GM21367 (cell line): ENCODE data around the gene TRAPPC3.

Experiments
- ATAC-seq: cut with Tn5 transposase; IDR thresholded peaks from one replicate; pipeline ENCODE4 v1.9.1; 2021; ENCODE audit not compliant: unreplicated experiment

Gene TRAPPC3

GRCh38 chr1:36128126-36128904 is 21.0 kb downstream of the TRAPPC3 start:
- ATAC-seq = no peak

- ATAC-seq = no peak
These were observed 22.3 kb downstream of the TRAPPC3 start for GRCh38 chr1:36126797-36127500.

- ATAC-seq = no peak
These were observed 23.1 kb downstream of the TRAPPC3 start for GRCh38 chr1:36126005-36126716.

DNA sequence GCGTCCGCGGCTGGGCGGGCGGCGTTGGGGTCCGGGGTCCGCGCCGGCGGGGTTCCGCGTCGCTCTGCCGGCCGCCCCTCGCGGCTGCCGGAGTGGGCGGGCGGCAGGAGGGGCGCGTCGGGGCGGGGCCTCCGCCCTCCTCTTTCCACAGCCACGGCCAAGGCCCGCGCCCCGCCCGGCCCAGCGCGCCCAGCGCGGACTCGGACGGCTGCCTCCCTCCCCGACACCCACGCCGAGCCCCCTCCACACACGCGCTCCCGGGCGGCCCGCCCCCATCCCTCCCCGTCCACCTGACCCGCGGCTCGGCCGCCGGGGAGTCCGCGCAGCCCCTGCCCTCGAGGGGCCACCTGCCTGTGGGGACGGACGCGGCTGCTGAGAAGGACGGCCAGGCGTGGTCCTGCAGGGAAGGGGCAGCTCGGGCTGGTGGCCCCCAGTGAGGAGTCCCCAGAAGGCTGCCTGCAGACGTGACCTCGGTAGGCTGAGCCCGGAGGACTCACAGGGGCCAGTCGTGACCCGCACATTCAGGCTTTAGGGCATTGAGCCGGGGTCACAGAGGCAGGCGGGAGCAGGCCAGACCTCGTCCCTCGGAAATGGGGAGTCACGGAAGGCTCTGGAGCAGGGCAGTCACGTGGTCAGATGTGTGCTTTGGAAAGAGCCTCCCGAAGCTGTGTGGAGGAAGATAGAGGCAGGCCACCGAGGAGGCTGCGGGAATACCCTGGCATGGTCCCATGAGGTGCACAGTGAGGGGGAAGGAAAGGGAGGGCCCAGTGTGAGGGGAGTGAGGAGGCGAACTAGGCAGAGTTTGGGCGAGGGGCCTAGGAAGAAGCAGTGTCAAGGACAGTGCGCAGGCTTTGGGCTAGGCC is 23.9 kb downstream of the TRAPPC3 start, which contains the start of gene COL8A2:
Gene COL8A2, minus strand, starts transcription at position 94 of the 863 bp plus-strand sequence. CDS start 24,980 bp downstream, outside the sequence.
- ATAC-seq = no peak

GRCh38 chr1:36124404-36125128 is 24.7 kb downstream of the TRAPPC3 start:
- ATAC-seq = no peak

DNA sequence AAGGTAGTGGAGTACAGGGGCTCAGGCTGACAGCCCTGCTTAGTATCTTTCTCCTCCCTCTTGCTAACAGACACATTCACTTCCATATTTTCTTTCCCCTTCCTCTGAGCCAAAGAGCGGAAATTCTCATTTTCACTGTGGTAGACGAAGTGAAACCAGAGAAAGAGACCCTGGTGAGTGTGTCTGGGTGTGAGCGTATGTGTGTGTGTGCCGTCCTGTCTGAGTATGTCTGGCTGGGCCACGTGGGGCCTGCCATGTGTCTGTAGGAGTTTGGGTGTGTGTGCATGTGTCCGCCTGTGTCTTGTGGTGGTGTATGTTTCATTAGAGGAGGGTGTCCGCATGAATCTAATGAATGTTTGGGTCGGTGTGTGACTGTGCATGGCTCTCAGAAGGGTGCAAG is 25.9 kb downstream of the TRAPPC3 start:
- no peak for ATAC-seq

GRCh38 chr1:36122062-36123030 is 26.9 kb downstream of the TRAPPC3 start:
- ATAC-seq = no peak

DNA sequence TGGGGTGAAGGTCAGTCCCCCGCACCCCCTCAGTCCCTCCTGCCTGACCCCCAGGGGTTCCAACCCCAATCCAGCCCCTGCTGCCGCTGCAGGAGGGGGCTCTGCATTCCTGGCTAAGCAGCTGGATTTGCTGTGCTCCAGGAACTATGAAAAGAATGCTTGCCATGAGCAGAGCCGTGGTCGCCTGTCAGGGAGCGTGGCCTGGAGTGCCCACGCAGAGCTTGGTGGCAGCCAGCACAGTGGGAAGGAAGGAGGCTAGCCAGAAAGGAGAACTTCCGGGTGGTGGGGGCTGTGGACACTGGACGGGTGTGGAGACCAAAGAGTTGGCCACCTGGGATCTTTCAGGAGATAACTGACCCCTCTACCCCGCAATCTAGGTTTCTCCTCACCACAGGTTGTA is 29.8 kb downstream of the TRAPPC3 start:
- ATAC-seq = no peak

- no peak for ATAC-seq
These were observed 30.7 kb downstream of the TRAPPC3 start for GRCh38 chr1:36118447-36119204.

DNA sequence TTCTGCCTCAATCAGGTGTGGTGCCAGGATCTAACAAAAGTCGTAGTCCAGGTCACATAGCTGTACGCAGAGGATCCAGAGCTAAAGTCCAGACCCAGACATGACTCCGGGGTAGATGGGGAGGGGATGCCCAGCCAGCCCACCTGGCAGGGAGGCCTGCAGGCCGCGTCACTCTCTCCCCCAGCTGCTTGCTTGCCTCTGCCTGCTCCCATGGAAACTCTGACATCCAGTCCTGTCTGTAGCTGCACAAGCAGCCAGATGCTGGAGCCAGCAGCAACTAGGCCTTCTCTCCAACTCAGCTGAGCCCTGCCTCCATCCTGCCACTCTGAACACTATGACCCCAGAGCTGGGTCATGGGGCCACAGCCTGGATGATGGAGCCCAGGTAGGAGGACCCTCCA is 32.4 kb downstream of the TRAPPC3 start:
- ATAC-seq = no peak

GRCh38 chr1:36115931-36116330 is 33.4 kb downstream of the TRAPPC3 start:
- no peak for ATAC-seq

DNA sequence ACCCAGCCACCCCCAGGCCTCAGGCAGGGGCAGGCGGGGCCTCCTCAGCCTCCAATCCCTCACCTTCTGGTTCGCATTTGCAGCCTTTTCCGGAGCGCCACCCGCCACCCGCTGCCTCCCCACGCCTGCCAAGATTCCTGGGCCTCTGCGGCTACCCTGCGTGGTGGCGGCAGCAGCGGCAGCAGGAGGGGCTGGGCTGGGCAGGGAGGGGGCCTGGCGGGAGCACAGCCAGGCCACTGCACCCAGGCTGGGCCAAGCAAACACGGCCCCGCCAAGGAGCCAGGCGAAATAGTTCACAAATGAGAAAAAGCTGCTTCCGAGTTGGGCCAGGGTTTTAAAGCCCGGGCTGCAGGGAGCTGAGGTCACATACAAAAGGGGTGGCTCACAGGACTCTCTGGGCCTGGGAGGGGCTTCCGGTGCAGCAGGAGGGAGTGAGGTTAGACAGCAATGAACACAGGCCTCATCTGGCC is 34.1 kb downstream of the TRAPPC3 start:
- no peak for ATAC-seq

DNA sequence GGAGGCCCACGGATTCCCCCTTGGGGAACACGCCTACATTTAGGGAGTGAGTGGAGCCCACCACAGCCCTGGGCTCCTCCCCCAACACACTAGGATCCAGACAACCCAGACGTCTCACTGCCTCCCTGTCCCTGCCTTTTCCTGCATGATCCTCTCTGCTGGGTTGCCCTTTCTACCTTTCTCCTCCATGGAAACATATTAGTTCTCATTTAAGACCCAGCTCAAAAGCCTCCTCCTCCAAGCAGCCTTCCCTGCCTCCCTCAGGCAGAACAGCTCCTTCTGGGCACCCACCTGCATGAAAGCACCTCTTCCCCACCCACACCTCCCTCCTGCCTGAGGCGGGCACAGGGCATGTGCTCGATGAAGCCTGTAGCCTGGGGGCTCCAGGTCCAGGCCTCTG is 34.9 kb downstream of the TRAPPC3 start:
- ATAC-seq = no peak

- ATAC-seq = no peak
These were observed 36.5 kb downstream of the TRAPPC3 start for GRCh38 chr1:36112823-36113222.

GRCh38 chr1:36111151-36111550 is 38.1 kb downstream of the TRAPPC3 start:
- no peak for ATAC-seq

GRCh38 chr1:36109041-36109679 is 40.1 kb downstream of the TRAPPC3 start:
- ATAC-seq = no peak

- ATAC-seq = no peak
These were observed 41.0 kb downstream of the TRAPPC3 start for GRCh38 chr1:36108314-36108713.

- no peak for ATAC-seq
These were observed 41.9 kb downstream of the TRAPPC3 start for GRCh38 chr1:36107394-36107793.
